Measurements from ENCODE around the gene TMEM154.

TMEM154 gene

DNA sequence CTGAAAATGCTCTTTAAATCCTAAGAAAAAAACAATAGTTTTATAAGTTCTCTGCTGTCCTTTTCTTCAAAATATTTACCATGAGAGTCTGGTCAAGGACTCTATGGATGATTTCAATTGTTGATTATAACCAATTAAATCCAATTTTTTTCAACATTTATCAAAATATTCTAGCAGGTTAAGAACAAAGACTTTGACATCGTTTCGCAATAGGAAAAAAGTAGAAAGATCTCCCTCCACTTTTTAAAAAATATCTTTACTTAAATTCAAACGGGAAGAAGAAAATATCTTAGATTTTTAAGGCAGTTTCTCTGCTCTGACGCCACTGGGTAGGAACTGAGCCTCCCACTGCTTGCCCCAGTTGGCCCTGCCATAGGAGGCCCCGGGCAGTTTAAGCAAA is 44.7 kb upstream of the TMEM154 start:
- H3K4me1 ChIP-seq (ENCODE audit: control insufficient read depth, insufficient read depth, low read length), result no peaks in the 10 kb centered on the region
- no peaks in the 10 kb centered on the region for H3K36me3 ChIP-seq (ENCODE audit: control insufficient read depth in 2 of 2, insufficient read depth in 1 of 2, low read length in 2 of 2)
- TF ChIP-seq ZNF292 (tag by site-specific recombination; IDR thresholded peaks at IDR 0.05; ENCODE audit: borderline replicate concordance, low read depth), result no peak
- TF ChIP-seq OSR2 (tag by site-specific recombination; IDR thresholded peaks at IDR 0.05), result no peak
- no peak for TF ChIP-seq ZFP41 (tag by site-specific recombination; IDR thresholded peaks at IDR 0.05; ENCODE audit: borderline replicate concordance)
- TF ChIP-seq ZNF837 (tag by site-specific recombination; IDR thresholded peaks at IDR 0.05), result no peak
- no peak for TF ChIP-seq ZNF148 (tag by site-specific recombination; IDR thresholded peaks at IDR 0.05; ENCODE audit: borderline replicate concordance)
- no peak for TF ChIP-seq ZNF19 (tag by site-specific recombination; IDR thresholded peaks at IDR 0.05; ENCODE audit: low read depth)
- no peak for TF ChIP-seq ZNF174 (tag by site-specific recombination; IDR thresholded peaks at IDR 0.05)
- TF ChIP-seq PRDM6 (tag by site-specific recombination; IDR thresholded peaks at IDR 0.05), result no peak
- no peak for TF ChIP-seq ZNF114 (tag by site-specific recombination; IDR thresholded peaks at IDR 0.05)
- no peak for TF ChIP-seq ZNF664 (tag by site-specific recombination; IDR thresholded peaks at IDR 0.05)
- no peak for TF ChIP-seq ZXDB (tag by site-specific recombination; IDR thresholded peaks at IDR 0.05)
- no peak for TF ChIP-seq BCL11A (tag by site-specific recombination; IDR thresholded peaks at IDR 0.05; ENCODE audit: low read depth)
- no peak for TF ChIP-seq ZNF654 (tag by site-specific recombination; IDR thresholded peaks at IDR 0.05; ENCODE audit: low read depth)
- no peak for TF ChIP-seq HOXC10 (CRISPR knock-in tag; IDR thresholded peaks at IDR 0.05)
- no peak for TF ChIP-seq KLF16 (tag by site-specific recombination; IDR thresholded peaks at IDR 0.05)
- no peak for TF ChIP-seq ZSCAN23 (tag by site-specific recombination; IDR thresholded peaks at IDR 0.05)
- TF ChIP-seq ZNF24 (tag by site-specific recombination; IDR thresholded peaks at IDR 0.05), result no peak
- TF ChIP-seq ZNF423 (tag by site-specific recombination; IDR thresholded peaks at IDR 0.05), result no peak
- no peak for TF ChIP-seq ZBTB26 (tag by site-specific recombination; optimal IDR thresholded peaks at IDR 0.05)
- no peak overlapping the region for H3K4me3 ChIP-seq (ENCODE audit: low read depth, low read length)
- no peak overlapping the region for H3K27ac ChIP-seq (ENCODE audit: extremely low read depth, low read depth, low read length)
- H3K9me3 ChIP-seq (ENCODE audit: control insufficient read depth, insufficient read depth, low read depth, low read length), result no peaks in the 10 kb centered on the region
- ChIA-PET POLR2A (no interaction called here), CTCF (no interaction called here)

DNA sequence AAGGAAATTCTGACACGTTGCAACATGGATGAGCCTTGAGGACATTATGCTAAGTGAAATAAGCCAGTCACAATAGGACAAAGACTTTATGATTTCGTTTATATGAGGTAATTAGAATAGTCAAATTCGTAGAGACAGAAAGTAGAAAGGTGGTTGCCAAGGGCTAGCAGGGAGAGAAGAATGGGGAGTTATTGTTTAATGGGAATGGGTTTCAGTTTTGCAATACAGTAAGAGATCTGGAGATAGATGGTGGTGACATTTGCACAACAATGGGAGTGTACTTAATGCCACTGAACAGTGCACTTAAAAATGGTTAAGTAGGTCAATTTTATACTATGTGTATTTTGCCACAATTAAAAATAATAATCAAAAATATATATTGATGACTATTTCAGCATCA is 43.4 kb upstream of the TMEM154 start:
- POLR2A ChIA-PET, result no interaction called here
- no peaks in the 10 kb centered on the region for H3K36me3 ChIP-seq (ENCODE audit: control insufficient read depth in 2 of 2, insufficient read depth in 1 of 2, low read length in 2 of 2)
- H3K27ac ChIP-seq (ENCODE audit: extremely low read depth, low read depth, low read length), result no peak overlapping the region
- no peaks in the 10 kb centered on the region for H3K4me1 ChIP-seq (ENCODE audit: control insufficient read depth, insufficient read depth, low read length)
- TF ChIP-seq ZNF2 (tag by site-specific recombination; IDR thresholded peaks at IDR 0.05) (no peak), ZNF335 (tag by site-specific recombination; conservative IDR thresholded peaks at IDR 0.05) (no peak)
- H3K4me3 ChIP-seq (ENCODE audit: low read depth, low read length), result no peak overlapping the region
- CTCF ChIA-PET, result interaction anchor here (0.7 to 1.1 kb wide), 2 partner anchors 13 to 472 kb away, joined by 3 read pairs; no protein-coding TSS in a partner anchor
- H3K9me3 ChIP-seq (ENCODE audit: control insufficient read depth, insufficient read depth, low read depth, low read length), result no peaks in the 10 kb centered on the region
